Activated naive CD8-positive, alpha-beta T cell treated with anti-CD3 and anti-CD28 coated beads, Interleukin-2, amount 50 U/mL, for 24 hours (primary cell): ENCODE results near the gene CHRFAM7A.
"Not testable (repeated sequence)": the region's sequence is repeated elsewhere in the genome, so short reads cannot be mapped to it uniquely, and the experiment has no call there.

Source experiments
- ATAC-seq: fragments of 150-1000 bp; cut with Tn5 transposase; one replicate; pipeline ENCODE4 v1.10.0; 2021
- DNase-seq: peaks from one replicate; pipeline ENCODE4 v3.0.0; 2021
- H3K27ac Mint-ChIP-seq: one replicate; pipeline ENCODE4 v1.8.0; 2021; ENCODE audit warnings: mild to moderate bottlenecking, mixed read lengths
- H3K27me3 Mint-ChIP-seq: one replicate; pipeline ENCODE4 v1.8.0; 2021; ENCODE audit warnings: mixed read lengths
- H3K36me3 Mint-ChIP-seq: one replicate; pipeline ENCODE4 v1.8.0; 2021; ENCODE audit warnings: low read depth, mixed read lengths
- H3K4me1 Mint-ChIP-seq: one replicate; pipeline ENCODE4 v1.8.0; 2021; ENCODE audit warnings: mixed read lengths
- H3K4me3 Mint-ChIP-seq: one replicate; pipeline ENCODE4 v1.8.0; 2021; ENCODE audit warnings: mild to moderate bottlenecking, moderate library complexity, mixed read lengths
- H3K9me3 Mint-ChIP-seq: one replicate; pipeline ENCODE4 v1.8.0; 2021; ENCODE audit warnings: mixed read lengths

Gene CHRFAM7A

DNA sequence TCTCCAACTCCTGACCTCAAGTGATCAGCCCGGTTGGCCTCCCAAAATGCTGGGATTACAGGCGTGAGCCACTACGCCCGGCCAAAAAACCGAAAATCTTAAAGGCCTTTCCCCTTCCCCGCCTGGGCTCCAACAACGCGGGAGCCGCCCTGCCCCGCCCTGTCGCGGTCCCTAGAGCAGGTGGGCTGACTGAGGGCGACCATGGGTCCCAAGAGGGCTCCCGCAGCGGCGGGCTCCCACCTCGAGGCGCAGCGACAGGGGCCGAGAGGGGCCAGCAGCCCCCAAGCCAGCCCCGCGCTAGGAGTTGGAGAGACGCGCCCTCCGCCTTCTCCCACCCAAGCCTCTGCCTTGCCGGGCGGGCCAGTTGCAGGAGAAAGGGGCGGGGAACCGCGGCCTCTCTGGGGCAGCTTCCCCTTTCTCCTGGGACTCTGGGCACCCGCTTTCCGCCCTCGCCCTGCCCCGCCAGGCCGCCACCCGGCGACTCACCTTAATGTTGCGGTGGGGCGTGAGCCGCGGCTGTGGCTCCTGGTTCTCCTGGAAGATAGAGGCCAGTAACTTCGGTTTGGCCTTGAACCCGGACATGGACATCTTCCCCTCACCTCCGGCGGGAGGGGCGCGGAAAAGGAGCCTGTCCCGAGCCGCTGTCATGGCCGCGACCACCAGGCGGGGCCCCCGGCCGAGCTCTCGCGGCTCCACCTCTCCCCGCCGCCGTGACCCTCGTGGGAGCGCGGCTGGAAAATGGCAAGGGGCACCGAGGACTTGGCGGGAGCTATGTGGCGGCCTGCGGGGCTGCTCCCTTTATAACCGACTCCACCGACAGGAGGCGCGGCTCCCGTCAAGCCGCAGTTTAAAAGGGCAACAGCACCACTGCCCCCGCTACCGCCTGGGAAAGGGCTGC, at the start of gene CHRFAM7A:
Gene CHRFAM7A (minus strand): TSS at position 775 of the 898 bp plus-strand sequence. CDS start 10,189 bp downstream, outside the sequence.
- not testable (repeated sequence) for DNase-seq, H3K27ac Mint-ChIP-seq, H3K9me3 Mint-ChIP-seq, H3K4me1 Mint-ChIP-seq, H3K27me3 Mint-ChIP-seq, H3K36me3 Mint-ChIP-seq, H3K4me3 Mint-ChIP-seq
- peak; percentile 61 for ATAC-seq

DNA sequence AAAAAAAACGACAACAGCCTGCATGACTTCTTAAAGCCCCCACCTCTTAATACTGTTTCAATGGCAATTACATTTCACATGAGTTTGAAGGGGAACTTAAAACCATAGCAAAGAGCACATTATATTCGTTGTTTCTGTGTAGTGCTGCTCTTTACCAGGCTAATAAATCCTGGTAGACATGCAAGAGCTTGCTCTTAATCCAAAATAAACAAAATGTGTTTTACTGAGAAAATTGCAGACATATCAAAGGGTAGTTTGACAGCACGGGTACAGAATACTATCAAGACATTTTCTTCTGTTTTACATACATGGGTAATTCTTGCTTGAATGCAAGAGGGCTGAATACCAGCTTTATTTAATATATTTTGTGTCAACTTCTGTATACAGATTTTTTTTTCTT, 45.0 kb upstream of the CHRFAM7A start:
- H3K27me3 Mint-ChIP-seq, H3K4me1 Mint-ChIP-seq, H3K9me3 Mint-ChIP-seq, H3K27ac Mint-ChIP-seq, H3K36me3 Mint-ChIP-seq, ATAC-seq, H3K4me3 Mint-ChIP-seq, DNase-seq: not testable (repeated sequence)

- H3K27ac Mint-ChIP-seq, H3K4me3 Mint-ChIP-seq, H3K4me1 Mint-ChIP-seq, H3K27me3 Mint-ChIP-seq, H3K36me3 Mint-ChIP-seq, H3K9me3 Mint-ChIP-seq, DNase-seq, ATAC-seq: not testable (repeated sequence)
Measured at GRCh38 chr15:30435878-30436277, 42.5 kb upstream of the CHRFAM7A start.

- H3K9me3 Mint-ChIP-seq, H3K4me1 Mint-ChIP-seq, H3K4me3 Mint-ChIP-seq, ATAC-seq, H3K36me3 Mint-ChIP-seq, H3K27ac Mint-ChIP-seq, DNase-seq, H3K27me3 Mint-ChIP-seq: not testable (repeated sequence)
Measured at GRCh38 chr15:30420723-30421122, 27.4 kb upstream of the CHRFAM7A start.

DNA sequence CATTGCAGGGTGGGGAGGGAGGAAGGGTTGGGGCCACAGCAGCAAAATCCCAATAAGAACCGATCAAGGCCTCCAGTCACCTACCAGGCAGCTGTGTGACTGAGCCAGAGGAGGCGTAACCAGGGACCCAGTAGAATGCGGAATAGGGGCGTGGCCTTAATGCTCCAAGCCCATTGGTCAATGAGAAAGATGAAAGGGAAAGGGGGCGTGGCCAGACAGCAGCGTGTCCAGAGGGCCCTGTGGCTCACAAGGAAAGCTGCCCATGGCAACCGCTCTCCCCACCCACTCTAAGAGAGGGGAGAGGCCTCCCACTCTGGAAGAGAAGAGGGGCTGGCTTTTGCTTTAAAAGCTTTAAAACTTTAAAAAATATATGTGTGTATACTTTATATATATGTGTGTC, 20.8 kb upstream of the CHRFAM7A start, which contains the start of gene GOLGA8R:
Gene GOLGA8R (minus strand): TSS at position 101 of the 400 bp plus-strand sequence. CDS start 98 bp downstream, at position 3.
- not testable (repeated sequence) for H3K36me3 Mint-ChIP-seq, H3K4me1 Mint-ChIP-seq, ATAC-seq, H3K4me3 Mint-ChIP-seq, H3K27me3 Mint-ChIP-seq, DNase-seq, H3K9me3 Mint-ChIP-seq, H3K27ac Mint-ChIP-seq

- H3K9me3 Mint-ChIP-seq, DNase-seq, H3K27me3 Mint-ChIP-seq, H3K27ac Mint-ChIP-seq, H3K4me1 Mint-ChIP-seq, H3K4me3 Mint-ChIP-seq, H3K36me3 Mint-ChIP-seq, ATAC-seq: not testable (repeated sequence)
Measured at GRCh38 chr15:30407636-30408035, 14.3 kb upstream of the CHRFAM7A start.

DNA sequence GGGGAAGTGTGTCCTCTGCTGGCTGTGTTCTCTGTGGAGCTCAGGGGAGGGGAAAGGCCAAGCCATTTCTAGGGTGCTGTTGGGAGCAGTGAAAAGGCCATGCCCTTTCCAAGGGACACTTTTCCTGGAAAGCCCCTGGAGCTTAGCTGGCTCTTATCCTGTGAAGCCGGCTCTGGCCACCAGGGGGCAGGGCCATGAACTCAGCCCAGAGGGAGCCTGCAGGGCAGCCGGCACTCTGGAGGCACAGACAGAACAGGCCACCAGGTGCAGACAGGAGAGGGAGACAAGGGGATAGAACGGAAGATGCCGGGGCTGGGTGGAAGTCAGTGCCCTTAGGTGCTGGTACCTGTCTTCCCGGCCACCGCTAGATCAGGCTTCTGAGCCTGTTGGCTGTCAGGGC, 5.6 kb upstream of the CHRFAM7A start:
- H3K9me3 Mint-ChIP-seq, H3K27ac Mint-ChIP-seq, H3K27me3 Mint-ChIP-seq, H3K4me1 Mint-ChIP-seq, H3K36me3 Mint-ChIP-seq, H3K4me3 Mint-ChIP-seq: not testable (repeated sequence)
- peak; percentile 75 for DNase-seq
- peak; percentile 76 for ATAC-seq

GRCh38 chr15:30393664-30393991, 288 bp upstream of the CHRFAM7A start:
- H3K4me1 Mint-ChIP-seq, DNase-seq, H3K9me3 Mint-ChIP-seq, H3K27me3 Mint-ChIP-seq, H3K4me3 Mint-ChIP-seq, H3K36me3 Mint-ChIP-seq, ATAC-seq, H3K27ac Mint-ChIP-seq: not testable (repeated sequence)

- not testable (repeated sequence) for H3K27ac Mint-ChIP-seq, H3K36me3 Mint-ChIP-seq, H3K4me3 Mint-ChIP-seq, H3K27me3 Mint-ChIP-seq, H3K9me3 Mint-ChIP-seq, H3K4me1 Mint-ChIP-seq, DNase-seq
- peak; percentile 36 for ATAC-seq
Measured at GRCh38 chr15:30386318-30386887, 6.9 kb downstream of the CHRFAM7A start.

DNA sequence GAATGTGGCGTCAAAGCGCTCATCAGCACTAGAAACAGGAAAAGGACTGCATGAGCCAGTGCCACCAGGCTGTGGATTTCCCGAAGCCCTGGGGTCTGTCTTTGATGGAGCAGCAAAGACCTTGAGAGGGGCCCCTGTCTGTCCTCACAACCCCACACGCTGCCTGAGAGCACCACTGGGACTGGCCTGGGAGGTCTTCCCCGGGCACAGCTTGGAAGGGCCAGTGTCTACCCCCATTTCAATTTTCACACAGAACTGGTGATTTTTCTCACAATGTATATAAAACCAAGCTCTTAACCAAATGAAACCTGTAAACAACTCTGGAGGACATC, 16.3 kb downstream of the CHRFAM7A start:
- not testable (repeated sequence) for H3K4me1 Mint-ChIP-seq, H3K4me3 Mint-ChIP-seq, ATAC-seq, DNase-seq, H3K9me3 Mint-ChIP-seq, H3K27me3 Mint-ChIP-seq, H3K36me3 Mint-ChIP-seq, H3K27ac Mint-ChIP-seq

GRCh38 chr15:30376375-30377081, 16.8 kb downstream of the CHRFAM7A start:
- not testable (repeated sequence) for H3K27ac Mint-ChIP-seq, H3K9me3 Mint-ChIP-seq, H3K36me3 Mint-ChIP-seq, ATAC-seq, H3K4me3 Mint-ChIP-seq, DNase-seq, H3K27me3 Mint-ChIP-seq, H3K4me1 Mint-ChIP-seq

- H3K27ac Mint-ChIP-seq, H3K27me3 Mint-ChIP-seq, H3K9me3 Mint-ChIP-seq, H3K4me3 Mint-ChIP-seq, ATAC-seq, H3K4me1 Mint-ChIP-seq, H3K36me3 Mint-ChIP-seq, DNase-seq: not testable (repeated sequence)
Measured at GRCh38 chr15:30375872-30376271, 17.5 kb downstream of the CHRFAM7A start.

GRCh38 chr15:30374862-30375261, 18.5 kb downstream of the CHRFAM7A start:
- not testable (repeated sequence) for H3K4me3 Mint-ChIP-seq, H3K4me1 Mint-ChIP-seq, H3K36me3 Mint-ChIP-seq, H3K27ac Mint-ChIP-seq, ATAC-seq, DNase-seq, H3K27me3 Mint-ChIP-seq, H3K9me3 Mint-ChIP-seq

GRCh38 chr15:30368271-30368670, 25.1 kb downstream of the CHRFAM7A start:
- H3K9me3 Mint-ChIP-seq, H3K27me3 Mint-ChIP-seq, H3K4me1 Mint-ChIP-seq, H3K27ac Mint-ChIP-seq, ATAC-seq, H3K4me3 Mint-ChIP-seq, H3K36me3 Mint-ChIP-seq, DNase-seq: not testable (repeated sequence)

GRCh38 chr15:30367246-30367645, 26.1 kb downstream of the CHRFAM7A start:
- not testable (repeated sequence) for H3K4me1 Mint-ChIP-seq, H3K4me3 Mint-ChIP-seq, H3K9me3 Mint-ChIP-seq, H3K36me3 Mint-ChIP-seq, ATAC-seq, DNase-seq, H3K27ac Mint-ChIP-seq, H3K27me3 Mint-ChIP-seq
